HFF-Myc (cell line): ENCODE measurements around the gene UTS2R.

Experiments
- DNase-seq: peaks from one replicate; pipeline ENCODE4 v3.0.0-alpha.2; 2011; ENCODE audit warnings: low read depth; ENCODE audit errors: extremely low read depth
- H3K4me3 ChIP-seq: replicated peaks from 2 replicates; pipeline ENCODE4 v1.5.1; 2011; ENCODE audit warnings: low read depth, mild to moderate bottlenecking, control low read depth, low read length
- CTCF ChIP-seq: IDR thresholded peaks from 2 replicates; pipeline ENCODE4 v1.5.1; 2012; ENCODE audit warnings: mild to moderate bottlenecking, low read depth, low read length, control low read depth; ENCODE audit errors: missing control alignments

The UTS2R gene

DNA sequence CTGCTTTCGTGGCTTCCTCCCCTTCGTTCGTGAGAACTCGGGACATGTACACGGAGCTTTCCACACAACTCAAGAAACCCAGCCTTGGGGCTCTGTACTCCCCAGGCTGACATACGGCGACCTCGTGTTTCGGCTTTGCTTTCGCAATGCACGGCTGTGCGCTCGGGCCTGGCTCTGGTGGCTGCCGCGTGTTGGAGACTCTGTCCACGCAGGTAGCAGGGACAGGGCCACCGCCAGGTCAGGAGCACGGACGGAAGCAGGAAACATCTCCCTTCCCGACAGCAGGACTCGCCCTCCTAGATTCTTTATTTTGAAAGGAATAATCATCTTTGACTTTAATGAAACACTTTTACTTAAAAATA, 17.3 kb downstream of the UTS2R start:
- no peak overlapping the region for H3K4me3 ChIP-seq
- DNase-seq = no peak
- TF ChIP-seq CTCF = no peak

DNA sequence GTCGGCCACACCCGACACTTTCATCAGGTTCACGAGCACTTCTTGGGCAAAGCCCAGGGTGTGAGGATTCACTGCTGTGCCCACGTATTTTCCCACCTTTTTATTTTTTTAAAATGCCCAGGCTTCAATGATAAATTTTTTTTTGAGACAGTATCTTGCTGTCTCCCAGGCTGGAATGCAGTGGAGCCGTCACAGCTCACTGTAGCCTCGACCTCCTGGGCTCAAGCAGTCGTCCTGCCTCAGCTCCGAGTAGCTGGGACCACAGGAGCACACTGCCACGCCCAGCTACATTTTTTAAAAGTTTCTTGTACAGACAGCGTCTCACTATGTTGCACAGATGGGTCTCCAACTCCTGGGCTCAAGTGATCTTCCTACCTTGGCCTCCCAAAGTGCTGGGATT, 17.8 kb downstream of the UTS2R start:
- TF ChIP-seq CTCF = no peak
- no peak overlapping the region for H3K4me3 ChIP-seq
- DNase-seq = no peak

DNA sequence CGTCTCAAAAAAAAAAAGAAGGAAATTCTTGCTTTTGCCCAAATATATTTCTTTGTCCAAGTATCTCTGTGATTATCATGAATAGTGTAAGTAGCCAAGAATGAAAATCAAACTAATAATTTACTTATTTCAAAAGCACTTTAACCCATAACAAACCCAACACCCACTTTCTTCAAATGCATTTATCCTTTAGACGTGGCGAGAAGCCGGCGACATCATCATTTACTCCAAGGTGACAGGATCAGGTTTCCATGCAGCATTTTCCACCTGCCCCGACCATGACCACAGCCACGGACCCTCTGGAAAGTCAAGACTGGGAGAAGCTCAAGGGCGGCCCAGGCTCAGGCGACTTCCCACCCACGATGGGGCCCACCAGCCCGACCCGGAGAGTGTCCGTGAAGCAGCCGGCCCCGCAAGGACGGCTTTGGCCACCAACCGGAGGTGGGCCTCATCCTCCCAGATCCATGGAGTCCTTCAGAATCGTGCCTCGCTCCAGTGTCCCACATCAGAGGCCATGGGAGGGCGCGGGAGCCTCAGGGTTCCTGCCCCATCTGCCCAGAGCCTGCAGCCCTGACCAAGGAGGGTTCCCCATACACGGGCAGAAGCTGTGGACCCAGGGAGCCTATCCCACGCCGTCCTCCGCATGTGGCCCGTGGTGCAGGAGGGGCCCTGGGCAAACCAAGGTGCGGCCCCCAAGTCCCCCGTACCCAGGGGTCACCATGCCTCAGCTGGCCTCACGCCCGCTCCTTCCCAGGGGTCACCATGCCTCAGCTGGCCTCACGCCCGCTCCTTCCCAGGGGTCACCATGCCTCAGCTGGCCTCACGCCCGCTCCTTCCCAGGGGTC, 18.7 kb downstream of the UTS2R start:
- TF ChIP-seq CTCF = no peak
- H3K4me3 ChIP-seq = no peak overlapping the region
- no peak for DNase-seq

GRCh38 chr17:82390860-82391435, 19.4 kb downstream of the UTS2R start:
- no peak for DNase-seq
- no peak overlapping the region for H3K4me3 ChIP-seq
- TF ChIP-seq CTCF = no peak

DNA sequence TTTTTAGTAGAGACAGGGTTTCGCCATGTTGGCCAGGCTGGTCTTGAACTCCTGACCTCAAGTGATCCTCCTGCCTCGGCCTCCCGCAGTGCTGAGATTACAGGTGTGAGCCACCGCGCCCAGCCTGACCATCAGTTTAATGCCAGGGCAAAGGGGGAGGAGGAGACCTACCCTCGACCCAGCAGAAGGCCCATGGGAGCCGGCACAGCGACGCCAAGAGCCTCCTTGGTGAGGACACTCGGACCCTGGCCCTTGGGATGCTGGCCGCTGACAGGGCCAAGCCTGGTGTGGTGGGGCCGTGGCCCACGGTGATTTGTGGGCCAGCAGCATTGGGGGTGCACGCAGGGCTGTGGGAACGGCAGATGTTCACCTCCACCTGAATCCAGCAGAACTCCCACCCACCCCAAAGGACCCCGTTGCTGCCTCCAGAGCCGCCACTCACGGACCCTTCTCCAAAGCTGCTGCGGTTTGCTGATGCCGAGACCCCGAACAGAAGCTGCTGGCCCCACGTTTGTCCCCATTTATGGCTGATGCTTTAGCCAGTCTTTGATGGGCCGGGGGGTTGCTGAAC, 20.0 kb downstream of the UTS2R start:
- TF ChIP-seq CTCF = no peak
- DNase-seq = no peak
- no peak overlapping the region for H3K4me3 ChIP-seq

- H3K4me3 ChIP-seq = no peak overlapping the region
Measured at GRCh38 chr17:82392209-82392920, 20.8 kb downstream of the UTS2R start.

More at GRCh38 chr17:82392209-82392920, 20.8 kb downstream of the UTS2R start:
- no peak for DNase-seq
- no peak for TF ChIP-seq CTCF
